ENCODE measurements around the gene PAFAH2.

- no peak for TF ChIP-seq CTCF (IDR thresholded peaks at IDR 0.05)
- TF ChIP-seq ZFX (IDR thresholded peaks at IDR 0.05; ENCODE audit: borderline replicate concordance) = no peak
Measured at GRCh38 chr1:26003756-26004155, 5.9 kb upstream of the PAFAH2 start.

All from 22Rv1 (cell line).